OCI-LY1 (cell line): ENCODE results near the gene TIGD1.

Source experiments
- H2AFZ ChIP-seq: fragments of 200-600 bp; sonication (generic), shearing (Covaris generic); 2 replicates; pipeline ENCODE4 v1.6.0; 2014; ENCODE audit warnings: antibody characterized with exemption, mild to moderate bottlenecking, low read length
- H3F3A ChIP-seq: fragments of 200-600 bp; sonication (generic), shearing (Covaris generic); 2 replicates; pipeline ENCODE4 v1.6.0; 2014; ENCODE audit warnings: mild to moderate bottlenecking, antibody characterized with exemption, low read length, moderate library complexity; ENCODE audit not compliant: insufficient read depth
- H3K27ac ChIP-seq: fragments of 200-600 bp; sonication (generic); 2 replicates; pipeline ENCODE4 v1.5.1; 2014; ENCODE audit warnings: low read length, mixed run types, mild to moderate bottlenecking, low read depth; ENCODE audit not compliant: poor library complexity, severe bottlenecking
- H3K27me3 ChIP-seq: fragments of 200-600 bp; sonication (generic); 2 replicates; pipeline ENCODE4 v1.6.0; 2014; ENCODE audit warnings: antibody characterized with exemption, mild to moderate bottlenecking, low read length, moderate library complexity; ENCODE audit not compliant: insufficient read depth
- H3K36me3 ChIP-seq: fragments of 200-600 bp; sonication (generic); 2 replicates; pipeline ENCODE4 v1.6.1; 2014; ENCODE audit warnings: mild to moderate bottlenecking, antibody characterized with exemption, low read length, moderate library complexity, mixed read lengths; ENCODE audit not compliant: insufficient read depth
- H3K4me1 ChIP-seq: fragments of 200-600 bp; sonication (generic); 2 replicates; pipeline ENCODE4 v1.5.1; 2014; ENCODE audit warnings: mild to moderate bottlenecking, low read length, moderate library complexity; ENCODE audit not compliant: insufficient read depth, severe bottlenecking
- H3K4me2 ChIP-seq: fragments of 200-600 bp; sonication (generic), shearing (Covaris generic); 2 replicates; pipeline ENCODE4 v1.6.1; 2014; ENCODE audit warnings: low read length
- H3K4me3 ChIP-seq: fragments of 200-600 bp; sonication (generic); 2 replicates; pipeline ENCODE4 v1.5.1; 2014; ENCODE audit warnings: low read length, low read depth, mild to moderate bottlenecking, mixed read lengths; ENCODE audit not compliant: poor library complexity, severe bottlenecking
- H3K79me2 ChIP-seq: fragments of 200-600 bp; shearing (Covaris generic); 2 replicates; pipeline ENCODE4 v1.6.1; 2016; ENCODE audit warnings: mixed run types, low read length, mixed read lengths; ENCODE audit not compliant: insufficient read depth
- H3K9ac ChIP-seq: fragments of 200-600 bp; sonication (generic), shearing (Covaris generic); 2 replicates; pipeline ENCODE4 v1.6.1; 2014; ENCODE audit warnings: mild to moderate bottlenecking, low read length, mixed read lengths
- H3K9me2 ChIP-seq: fragments of 200-600 bp; sonication (generic), shearing (Covaris generic); 2 replicates; pipeline ENCODE4 v1.6.1; 2014; ENCODE audit warnings: low read depth, mild to moderate bottlenecking, low read length, mixed read lengths
- H3K9me3 ChIP-seq: fragments of 200-600 bp; shearing (Covaris generic); 2 replicates; pipeline ENCODE4 v1.6.1; 2014; ENCODE audit warnings: low read length, mixed read lengths
- H4K20me1 ChIP-seq: fragments of 200-600 bp; sonication (generic), shearing (Covaris generic); 2 replicates; pipeline ENCODE4 v1.6.0; 2016; ENCODE audit warnings: mild to moderate bottlenecking, low read length; ENCODE audit not compliant: insufficient read depth
- CTCF ChIP-seq: fragments of 200-600 bp; sonication (generic), shearing (Covaris generic); IDR thresholded peaks from 2 replicates; pipeline ENCODE4 v1.5.1; 2017; ENCODE audit warnings: mild to moderate bottlenecking, antibody characterized with exemption, low read length, moderate library complexity, mixed read lengths
- EZH2 ChIP-seq: fragments of 200-600 bp; sonication (generic), shearing (Covaris generic); IDR thresholded peaks from 2 replicates; pipeline ENCODE4 v1.8.0; 2017; ENCODE audit warnings: borderline replicate concordance, mixed run types, mild to moderate bottlenecking, antibody characterized with exemption, low read length, moderate library complexity, mixed read lengths

The TIGD1 gene

DNA sequence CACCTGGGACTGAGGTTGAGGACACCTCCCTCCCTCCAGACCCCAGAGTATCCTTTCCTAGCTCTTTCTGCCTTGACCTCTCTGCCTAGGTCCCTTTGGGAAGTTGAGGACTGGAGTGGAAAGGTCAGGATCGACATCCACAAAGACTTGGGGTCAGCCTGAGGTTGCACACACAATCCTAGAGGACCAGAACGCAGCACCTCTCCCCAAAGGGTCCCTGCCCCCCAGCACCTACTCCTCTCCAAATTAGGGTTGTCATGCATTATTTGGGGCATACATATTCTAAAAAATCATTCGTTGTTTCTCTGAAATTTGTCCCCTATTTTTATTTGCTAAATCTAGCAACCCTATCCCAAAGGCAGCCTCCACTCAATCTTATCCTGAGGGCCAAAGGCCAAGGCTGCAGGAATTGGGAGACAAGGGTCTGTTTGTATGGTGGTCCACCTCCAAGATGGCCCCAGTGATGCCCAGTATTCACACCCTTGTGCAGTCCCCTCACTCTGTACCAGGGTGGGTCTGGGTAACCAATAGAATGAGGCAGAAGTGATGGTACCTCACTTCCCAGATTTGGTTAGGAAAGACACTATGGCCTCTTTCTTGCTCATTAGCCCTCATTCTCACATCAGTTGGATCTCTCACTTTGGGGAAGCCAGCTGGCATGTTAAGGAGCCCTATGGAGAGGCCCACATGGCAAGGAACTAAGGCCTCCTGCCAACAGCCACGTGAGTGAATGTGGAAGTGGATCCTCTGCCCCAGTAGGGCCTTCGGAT lies 14.4 kb downstream of the TIGD1 start:
- Histone ChIP-seq H3K4me1 (peaks cover 8% of the 10 kb centered on the region), H3K9me2 (no peaks in the 10 kb centered on the region), H3K27ac (no peak overlapping the region), H2AFZ (no peak overlapping the region), H3K9ac (no peak overlapping the region), H3K9me3 (no peaks in the 10 kb centered on the region), H4K20me1 (no peaks in the 10 kb centered on the region), H3K4me3 (no peak overlapping the region), H3K27me3 (peaks cover 9% of the 10 kb centered on the region; the same call in 1 of the 2 replicates), H3F3A (no peaks in the 10 kb centered on the region), H3K36me3 (no peaks in the 10 kb centered on the region), H3K4me2 (no peak overlapping the region), H3K79me2 (no peaks in the 10 kb centered on the region)
- TF ChIP-seq CTCF (no peak), EZH2 (no peak)

- H3K4me2 ChIP-seq = no peak overlapping the region
These were observed 15.3 kb downstream of the TIGD1 start for GRCh38 chr2:232534940-232535651.

More at GRCh38 chr2:232534940-232535651, 15.3 kb downstream of the TIGD1 start:
- no peak overlapping the region for H3K9ac ChIP-seq
- H3K27ac ChIP-seq = no peak overlapping the region
- H3K79me2 ChIP-seq = no peaks in the 10 kb centered on the region
- no peaks in the 10 kb centered on the region for H3F3A ChIP-seq
- H3K4me3 ChIP-seq = no peak overlapping the region
- H2AFZ ChIP-seq = no peak overlapping the region
- no peaks in the 10 kb centered on the region for H3K36me3 ChIP-seq
- H3K9me3 ChIP-seq = no peaks in the 10 kb centered on the region
- no peaks in the 10 kb centered on the region for H4K20me1 ChIP-seq
- peaks cover 8% of the 10 kb centered on the region for H3K4me1 ChIP-seq
- H3K9me2 ChIP-seq = no peaks in the 10 kb centered on the region
- no peak for TF ChIP-seq CTCF
- TF ChIP-seq EZH2 = no peak
- peaks cover 15% of the 10 kb centered on the region; the same call in 1 of the 2 replicates for H3K27me3 ChIP-seq
